Measurements from ENCODE around the gene TRIP6.

TRIP6 gene

GRCh38 chr7:100867040-100867775, at the start of gene TRIP6:
TSS of gene TRIP6 (plus strand) at chr7:100867387. CDS start at chr7:100867498, 111 bp downstream.
- DNase-seq, result peak; percentile 71

DNA sequence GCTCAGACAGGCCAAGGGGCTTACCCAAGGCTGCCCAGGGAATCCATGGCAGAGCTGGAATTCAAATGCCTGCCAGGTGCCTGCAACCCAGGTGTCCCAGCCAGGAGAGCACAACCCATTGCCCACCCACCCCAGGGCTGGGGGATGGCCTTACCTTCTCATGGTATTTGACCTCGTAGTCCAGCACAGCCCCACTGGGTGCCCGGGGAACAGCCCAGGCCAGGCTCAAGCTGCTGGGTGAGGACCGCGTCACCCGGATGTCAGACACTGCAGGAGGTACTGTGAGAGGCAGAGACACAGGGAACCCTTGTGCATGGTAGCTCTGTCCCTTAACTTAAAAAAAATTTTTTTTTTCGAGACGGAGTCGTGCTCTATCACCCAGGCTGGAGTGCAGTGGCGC, 48.8 kb upstream of the TRIP6 start:
- DNase-seq, result no peak

DNA sequence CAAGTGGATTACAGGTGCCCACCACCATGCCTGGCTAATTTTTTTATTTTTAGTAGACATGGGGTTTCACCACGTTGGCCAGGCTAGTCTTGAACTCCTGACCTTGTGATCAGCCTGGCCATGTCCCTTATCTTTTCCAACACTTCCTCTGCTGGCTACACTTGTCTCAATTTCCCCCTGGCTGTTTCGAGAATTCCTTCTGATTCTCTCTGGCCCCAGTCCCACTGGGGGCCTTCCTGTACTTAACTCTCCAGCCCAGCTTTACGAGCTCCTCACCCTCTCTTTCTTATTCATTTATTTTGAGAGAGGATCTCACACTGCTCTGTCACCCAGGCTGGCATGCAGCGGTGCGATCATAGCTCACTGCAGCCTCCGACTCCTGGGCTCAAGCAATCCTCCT, 48.4 kb upstream of the TRIP6 start:
- no peak for DNase-seq

- no peak for DNase-seq
These were observed 47.6 kb upstream of the TRIP6 start for GRCh38 chr7:100819586-100819985.

- DNase-seq, result no peak
These were observed 44.7 kb upstream of the TRIP6 start for GRCh38 chr7:100822236-100823139.

DNA sequence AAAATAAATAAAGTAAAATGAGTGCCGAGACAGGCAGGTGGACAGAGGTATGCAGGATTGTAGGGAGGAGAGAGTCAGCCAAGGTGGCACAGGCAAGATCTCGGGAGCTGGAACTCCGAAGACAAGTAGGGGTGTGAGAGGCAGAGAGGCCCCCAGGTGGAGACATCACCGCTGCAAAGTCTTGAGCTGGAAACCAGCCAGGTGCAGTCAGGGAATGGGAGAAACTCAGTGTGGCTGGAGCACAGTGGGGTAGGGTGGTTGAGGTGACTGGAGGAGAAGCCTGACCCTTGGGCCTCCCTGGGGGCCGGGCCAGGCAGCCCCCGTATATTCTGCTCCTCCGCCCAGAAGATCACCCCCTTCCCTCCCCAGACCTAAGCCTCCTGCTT, 44.1 kb upstream of the TRIP6 start:
- no peak for DNase-seq

DNA sequence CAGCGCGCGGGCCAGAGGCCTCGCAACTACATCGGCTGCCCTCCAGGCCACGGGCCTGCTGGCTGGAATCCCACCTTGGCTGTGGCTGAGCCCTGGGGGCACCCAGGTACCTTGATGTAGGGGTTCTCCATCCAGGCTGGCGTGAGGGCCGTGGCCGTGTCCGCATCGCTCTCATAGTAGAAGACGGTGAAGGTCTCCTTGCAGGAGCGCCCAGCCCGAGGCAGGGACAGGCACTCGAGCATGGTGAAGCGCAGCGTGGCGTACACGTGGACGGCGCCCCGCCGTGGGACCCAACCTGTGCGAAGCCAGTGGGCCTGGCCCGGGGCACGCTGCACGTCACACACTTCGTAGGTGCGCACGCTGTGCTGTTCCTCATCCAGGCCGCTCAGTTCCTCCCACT, 43.7 kb upstream of the TRIP6 start:
- no peak for DNase-seq

- no peak for DNase-seq
These were observed 42.5 kb upstream of the TRIP6 start for GRCh38 chr7:100824499-100825214.

GRCh38 chr7:100825215-100825671, 41.9 kb upstream of the TRIP6 start:
- no peak for DNase-seq

DNA sequence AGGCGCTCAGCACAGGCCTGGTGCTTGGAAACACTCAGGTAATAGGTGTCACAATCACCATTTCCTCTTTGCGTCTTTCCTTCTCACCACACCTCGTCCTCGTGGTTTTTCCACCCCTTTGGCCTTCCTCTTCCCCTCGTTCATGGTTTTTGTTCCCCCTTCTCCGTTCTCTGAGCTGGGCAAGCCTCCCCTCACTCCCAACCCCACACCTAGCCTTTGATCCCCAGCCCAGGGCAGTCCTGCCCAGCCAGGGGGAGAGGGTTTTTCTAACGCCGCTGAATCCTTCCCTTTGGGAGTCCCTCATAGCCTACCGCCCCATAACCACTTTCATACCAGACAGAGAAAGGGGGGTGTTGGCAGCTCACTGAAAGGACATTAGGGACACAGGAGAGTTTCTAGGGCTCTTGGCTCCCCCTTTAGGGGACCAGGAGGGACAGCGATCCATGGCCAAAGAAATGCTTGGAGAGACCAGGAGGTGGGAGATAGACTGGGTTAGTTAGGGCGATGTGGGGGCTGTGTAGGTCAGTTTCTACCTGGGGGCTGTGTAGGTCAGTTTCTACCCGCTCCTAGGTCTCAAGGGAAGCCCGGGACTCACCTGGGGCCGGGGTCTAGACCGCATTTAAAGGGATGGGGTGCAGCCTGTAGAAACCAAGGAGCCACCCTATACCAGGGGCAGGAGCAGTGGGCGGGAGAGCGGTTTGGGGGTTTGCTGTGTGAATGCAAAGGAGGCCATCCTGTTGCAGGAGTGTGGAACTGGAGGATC, 41.3 kb upstream of the TRIP6 start:
- DNase-seq, result no peak

DNA sequence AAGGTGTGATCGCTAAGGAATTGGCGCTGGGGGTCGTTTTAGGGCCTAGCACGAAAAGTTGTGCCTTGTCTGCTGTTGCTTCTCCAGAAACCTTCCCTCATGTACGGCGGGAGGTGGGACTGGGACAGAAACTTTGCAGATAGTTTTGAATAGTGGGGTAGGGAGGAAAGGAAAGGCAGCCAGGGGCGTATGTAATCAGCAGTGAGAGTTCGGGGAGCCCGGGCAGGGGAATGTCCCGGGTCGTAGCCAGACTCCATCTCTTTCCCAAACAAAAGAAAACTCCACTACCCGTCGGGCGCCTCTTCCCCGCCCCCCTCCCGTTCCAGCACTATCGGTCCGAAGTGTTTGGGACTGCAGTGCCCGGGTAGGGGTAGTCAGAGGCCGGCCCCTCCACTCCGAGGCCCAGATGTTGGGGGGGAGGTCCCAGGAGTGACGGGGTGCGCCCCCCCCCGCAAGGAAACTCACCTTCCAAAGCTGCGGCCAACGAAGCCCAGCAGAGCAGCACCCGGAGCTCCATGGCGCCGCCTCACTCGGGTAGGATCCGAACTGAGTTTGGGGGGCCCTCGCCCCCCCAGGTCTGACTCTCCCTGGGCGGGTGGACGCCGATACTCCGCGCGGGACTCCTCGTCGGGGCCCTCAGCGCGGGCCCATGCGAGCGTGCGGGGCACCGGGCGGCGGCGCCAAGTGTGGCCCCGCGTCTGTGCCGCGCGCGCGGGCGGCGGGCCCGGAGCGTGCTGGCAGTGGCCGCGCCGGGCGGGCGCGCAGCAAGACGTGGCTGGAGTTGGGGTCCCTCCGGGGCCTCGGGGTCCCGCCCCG, 40.5 kb upstream of the TRIP6 start:
- DNase-seq, result no peak

GRCh38 chr7:100827330-100828226, 39.6 kb upstream of the TRIP6 start, which contains the start of gene EPHB4:
TSS of gene EPHB4 (minus strand) at chr7:100827523. CDS start at chr7:100827030, 493 bp downstream.
- no peak for DNase-seq

DNA sequence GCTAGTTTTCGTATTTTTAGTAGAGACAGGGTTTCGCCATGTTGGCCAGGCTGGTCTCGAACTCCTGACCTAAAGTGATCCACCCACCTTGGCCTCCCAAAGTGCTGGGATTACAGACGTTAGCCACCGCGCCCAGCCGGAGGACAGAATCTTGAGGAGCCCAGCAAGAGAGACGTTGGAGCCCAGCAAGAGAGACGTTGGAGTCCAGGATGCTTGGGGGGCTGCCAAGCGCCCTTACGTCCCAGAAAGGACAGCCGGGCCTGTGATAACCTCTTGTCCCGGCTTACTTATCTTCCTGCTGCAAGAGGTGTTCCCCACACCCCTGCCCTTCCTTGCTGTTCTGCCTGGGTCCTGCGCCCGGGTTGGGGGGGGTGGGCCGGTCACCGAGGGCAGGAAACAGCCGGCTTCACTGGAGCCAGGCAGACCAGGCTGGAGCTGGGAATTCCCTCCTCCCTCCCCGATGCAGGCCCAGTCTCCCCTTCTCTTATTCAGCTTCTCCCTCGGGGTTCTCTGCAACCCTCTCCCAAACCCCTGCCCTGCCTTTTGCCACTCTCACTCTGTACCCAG, 38.0 kb upstream of the TRIP6 start:
- no peak for DNase-seq

DNA sequence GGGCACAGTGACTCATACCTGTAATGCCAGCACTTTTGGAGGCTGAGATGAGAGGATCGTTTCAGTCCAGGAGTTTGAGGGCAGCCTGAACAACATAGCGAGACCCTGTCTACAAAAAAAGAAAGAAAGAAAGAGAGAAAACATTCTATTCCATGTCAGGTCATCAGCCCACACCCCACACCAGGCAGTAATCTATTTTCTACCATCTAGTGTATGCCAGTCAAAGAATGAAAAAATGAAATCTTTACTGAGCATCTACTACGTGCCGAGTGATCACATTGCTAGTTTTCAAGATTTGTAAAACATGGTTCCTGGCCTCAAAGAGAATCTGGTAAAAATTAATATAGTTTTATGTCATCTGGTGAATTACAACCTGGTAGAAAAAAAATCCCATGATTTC, 36.8 kb upstream of the TRIP6 start:
- no peak for DNase-seq

DNA sequence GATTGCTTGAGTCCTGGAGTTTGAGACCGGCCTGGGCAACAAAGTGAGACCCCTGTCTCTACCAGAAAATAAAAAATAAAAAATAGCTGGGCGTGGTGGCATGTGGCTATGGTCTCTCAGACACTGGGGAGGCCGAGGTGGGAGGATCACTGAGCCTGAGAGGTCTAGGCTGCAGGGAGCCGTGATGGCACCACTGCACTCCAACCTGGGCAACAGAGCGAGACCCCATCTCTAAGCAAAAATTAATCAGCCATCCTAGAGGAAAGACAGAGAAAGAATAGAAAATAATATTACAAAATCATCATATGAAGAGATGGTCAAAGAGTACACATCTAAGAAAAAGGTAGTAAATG, 34.9 kb upstream of the TRIP6 start:
- no peak for DNase-seq

DNA sequence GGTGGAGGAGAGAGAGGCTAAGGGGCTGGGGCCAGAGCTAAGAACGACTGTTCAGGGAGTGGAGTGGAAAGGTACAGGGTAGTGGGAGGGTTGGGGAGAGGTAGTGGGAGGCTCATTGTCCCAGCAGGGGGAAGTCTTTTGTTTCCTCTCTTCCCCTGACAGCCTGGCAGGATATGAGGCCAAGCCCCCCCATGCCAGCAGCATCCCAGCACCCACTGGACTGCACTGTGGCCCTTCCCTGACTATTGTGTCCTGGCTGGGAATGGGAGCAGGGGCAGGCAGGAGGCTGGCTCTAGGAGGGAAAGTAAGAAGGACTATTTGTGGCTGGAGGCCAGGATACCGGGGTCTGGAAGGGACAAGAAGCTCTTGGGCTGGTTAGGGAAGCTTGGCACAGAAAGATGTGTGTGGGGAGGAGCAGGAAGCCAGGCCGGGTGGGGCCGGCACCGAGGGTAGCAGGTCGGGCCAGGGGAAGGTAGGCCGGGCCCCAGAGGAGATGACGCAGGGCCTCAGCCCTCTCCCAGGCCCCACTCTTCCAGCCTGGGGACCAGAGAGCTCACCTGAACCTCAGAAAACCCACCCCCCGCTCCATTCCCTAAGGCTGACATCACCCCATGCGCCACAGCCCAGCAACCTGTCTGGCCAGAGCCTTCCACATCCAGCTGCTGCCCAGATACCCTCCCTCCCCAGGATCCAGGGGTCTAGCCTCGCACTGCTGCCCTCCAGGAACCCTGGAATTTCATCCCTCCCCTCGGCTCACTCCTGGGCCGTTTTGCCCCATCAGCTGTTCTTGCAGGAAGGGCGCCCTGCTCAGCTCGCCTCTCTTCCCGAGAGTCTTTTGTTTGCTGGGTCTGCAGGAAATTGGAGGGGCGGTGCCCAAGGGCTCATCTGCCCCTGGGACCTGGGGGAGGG, 31.0 kb upstream of the TRIP6 start:
- no peak for DNase-seq

- DNase-seq, result no peak
These were observed 30.4 kb upstream of the TRIP6 start for GRCh38 chr7:100836812-100837098.

DNA sequence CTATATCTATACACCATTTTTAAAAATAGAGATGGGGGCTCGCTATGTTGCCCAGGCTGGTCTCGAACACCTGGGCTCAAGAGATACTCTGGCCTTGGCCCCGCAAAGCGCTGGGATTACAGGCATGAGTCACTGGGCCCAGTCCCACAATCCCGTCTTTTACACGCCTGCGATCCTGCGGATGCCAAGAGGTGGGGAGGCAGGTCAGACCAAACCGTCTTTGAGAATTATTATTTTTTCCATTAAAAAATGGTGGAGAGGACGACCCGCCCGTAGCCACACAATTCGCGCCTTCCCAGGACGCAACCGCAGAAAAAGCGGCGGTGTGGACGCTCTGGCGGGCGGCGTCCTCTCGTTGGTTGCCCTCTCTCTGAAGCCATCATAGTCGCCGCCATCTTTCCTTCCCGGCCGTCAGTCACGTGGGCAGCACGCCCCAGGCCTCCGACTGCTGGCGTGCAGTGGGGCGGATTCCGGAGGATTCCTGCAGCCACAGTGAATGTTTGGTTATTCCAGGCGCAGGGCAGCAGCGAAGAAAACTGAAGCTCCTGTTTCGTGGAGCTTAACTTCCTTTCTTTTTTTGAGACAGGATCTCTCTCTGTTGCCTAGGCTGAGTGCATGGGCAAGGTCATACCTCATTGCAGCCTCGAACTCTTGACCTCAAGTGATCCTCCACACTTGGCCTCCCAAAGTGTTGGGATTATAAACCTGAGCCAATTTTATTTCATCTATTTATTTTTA, 29.9 kb upstream of the TRIP6 start:
- DNase-seq, result peak; percentile 82

GRCh38 chr7:100839361-100839760, 27.8 kb upstream of the TRIP6 start:
- DNase-seq, result no peak
